Keratinocyte (primary cell): ENCODE results near the gene CIT. TPM values are rescaled to one million over a fixed set of nuclear protein-coding genes. Genes with fewer than 3 reads are reported as not detected.

Experiments
- DNase-seq: peaks from one replicate; pipeline ENCODE4 v3.0.0-alpha.2; 2011; ENCODE audit warnings: low read depth, missing footprints, low spot score
- FAIRE-seq: peaks from 2 replicates; lab custom pipeline; 2011; peaks lifted over from hg19 to GRCh38; lab: Jason Lieb, UNC
- H2AFZ ChIP-seq: 2 replicates; pipeline ENCODE4 v1.6.0; 2012; ENCODE audit warnings: low read length, control low read depth, inconsistent platforms; ENCODE audit not compliant: control insufficient read depth
- H3K27ac ChIP-seq: 2 replicates; pipeline ENCODE4 v1.5.1; 2011; ENCODE audit warnings: low read length; ENCODE audit not compliant: control insufficient read depth, insufficient read depth
- H3K27me3 ChIP-seq: 3 replicates; pipeline ENCODE4 v1.6.0; 2011; ENCODE audit warnings: low read length; ENCODE audit not compliant: control insufficient read depth, insufficient read depth; ENCODE audit errors: extremely low read depth
- H3K36me3 ChIP-seq, 2 experiments: 2 replicates in 1 of 2; 3 replicates in 1 of 2; pipeline ENCODE4 v1.5.1; 2011; ENCODE audit warnings: low read length in 2 of 2, mild to moderate bottlenecking in 1 of 2; ENCODE audit not compliant: control insufficient read depth in 2 of 2, insufficient read depth in 2 of 2; ENCODE audit errors: extremely low read depth in 1 of 2
- H3K4me1 ChIP-seq: 3 replicates; pipeline ENCODE4 v1.5.1; 2011; ENCODE audit warnings: low read length; ENCODE audit not compliant: control insufficient read depth, insufficient read depth; ENCODE audit errors: extremely low read depth
- H3K4me2 ChIP-seq: 3 replicates; pipeline ENCODE4 v1.6.0; 2011; ENCODE audit warnings: low read depth, low read length; ENCODE audit not compliant: control insufficient read depth, insufficient read depth; ENCODE audit errors: extremely low read depth
- H3K4me3 ChIP-seq, 3 experiments: fragments of 200-600 bp in 1 of 3; sonication (generic) in 1 of 3; 2 replicates in 2 of 3; 3 replicates in 1 of 3; pipeline ENCODE4 v1.5.1; 2011 to 2016; ENCODE audit warnings: low read length in 3 of 3, mild to moderate bottlenecking in 3 of 3, control low read depth in 2 of 3, inconsistent platforms in 1 of 3, low read depth in 1 of 3, mixed read lengths in 1 of 3, mixed run types in 1 of 3, moderate library complexity in 1 of 3; ENCODE audit not compliant: control insufficient read depth in 2 of 3, insufficient read depth in 2 of 3; ENCODE audit errors: extremely low read depth in 1 of 3
- H3K79me2 ChIP-seq: 2 replicates; pipeline ENCODE4 v1.6.0; 2012; ENCODE audit warnings: low read length; ENCODE audit not compliant: control insufficient read depth, insufficient read depth
- H3K9ac ChIP-seq: 3 replicates; pipeline ENCODE4 v1.6.0; 2011; ENCODE audit warnings: low read length; ENCODE audit not compliant: control insufficient read depth, insufficient read depth; ENCODE audit errors: extremely low read depth
- H3K9me1 ChIP-seq: 3 replicates; pipeline ENCODE4 v1.6.0; 2011; ENCODE audit warnings: low read length; ENCODE audit not compliant: control insufficient read depth, insufficient read depth; ENCODE audit errors: extremely low read depth
- H3K9me3 ChIP-seq: 2 replicates; pipeline ENCODE4 v1.5.1; 2012; ENCODE audit warnings: low read depth, low read length; ENCODE audit not compliant: control insufficient read depth
- H4K20me1 ChIP-seq: 3 replicates; pipeline ENCODE4 v1.6.0; 2011; ENCODE audit warnings: low read length; ENCODE audit not compliant: control insufficient read depth, insufficient read depth; ENCODE audit errors: extremely low read depth
- CTCF ChIP-seq, 3 experiments: IDR thresholded peaks in 1 of 3; conservative IDR thresholded peaks in 1 of 3; optimal IDR thresholded peaks in 1 of 3; 2 replicates in 2 of 3; 3 replicates in 1 of 3; pipeline versions ENCODE3 to v1.5.1; 2011; ENCODE audit warnings: low read length in 3 of 3, mild to moderate bottlenecking in 3 of 3, moderate library complexity in 2 of 3, control low read depth in 1 of 3, inconsistent platforms in 1 of 3; ENCODE audit not compliant: insufficient read depth in 2 of 3; ENCODE audit errors: extremely low read depth in 1 of 3
- EZH2 ChIP-seq: IDR thresholded peaks from one replicate; pipeline ENCODE4 v1.6.1; 2012; ENCODE audit warnings: inconsistent platforms, mild to moderate bottlenecking, low read length, moderate library complexity
- dilution Hi-C: fragments of 300-500 bp; cut with MboI; formaldehyde crosslinking; loops from one replicate; pipeline ENCODE4 v1.7.0; 2020; ENCODE audit warnings: low sequenced_read_pairs; ENCODE audit not compliant: extremely low pct_ligation_motif_present
- polyA plus RNA-seq, 5 experiments: library from polyadenylated mRNA; depleted of rRNA in 3 of 5; stranded (reverse) in 3 of 5; stranded (forward) in 1 of 5; unstranded in 1 of 5; fragments of >200 nt; gene quantifications; 1 replicate in 1 of 5; 2 replicates in 3 of 5; 3 replicates in 1 of 5; pipeline versions ENCODE4 v1.2.1 to v1.2.3, GENCODE V29; 2011 to 2012; ENCODE audit warnings: missing spikeins in 2 of 5, low read depth in 1 of 5, low replicate concordance in 1 of 5

Gene CIT
- polyA plus RNA-seq, 1 donor (not counting 4 experiments of a cell fraction or from before 2014, with no cell fraction given): 6.2 TPM

- DNase-seq: no peak
Observed at GRCh38 chr12:119911182-119911581, 34.1 kb upstream of the CIT start.

GRCh38 chr12:119910586-119910985, 33.5 kb upstream of the CIT start:
- Histone ChIP-seq H3K79me2 (no peaks in the 10 kb centered on the region), H3K4me2 (no peak overlapping the region), H3K9ac (no peak overlapping the region), H3K27me3 (no peaks in the 10 kb centered on the region), H3K4me1 (no peaks in the 10 kb centered on the region), H4K20me1 (no peaks in the 10 kb centered on the region), H2AFZ (no peak overlapping the region), H3K9me1 (no peaks in the 10 kb centered on the region), H3K4me3 (no peak overlapping the region), H3K36me3 (no peaks in the 10 kb centered on the region), H3K9me3 (no peaks in the 10 kb centered on the region), H3K27ac (no peak overlapping the region)
- FAIRE-seq: no peak
- dilution Hi-C loops: no loop called here
- no peak for DNase-seq
- TF ChIP-seq EZH2 (no peak), CTCF (optimal IDR thresholded peaks at IDR 0.05 in 1 of 3, IDR thresholded peaks at IDR 0.05 in 1 of 3, conservative IDR thresholded peaks at IDR 0.05 in 1 of 3; ENCODE audit: extremely low read depth in 1 of 3, insufficient read depth in 2 of 3, low read length in 3 of 3) (no peak)

More at GRCh38 chr12:119911182-119911581, 34.1 kb upstream of the CIT start:
- H3K4me2 ChIP-seq: no peak overlapping the region
- no peak overlapping the region for H3K27ac ChIP-seq
- no peak for FAIRE-seq
- H3K9me1 ChIP-seq: no peaks in the 10 kb centered on the region
- dilution Hi-C loops: no loop called here
- no peaks in the 10 kb centered on the region for H3K27me3 ChIP-seq
- H3K4me1 ChIP-seq: no peaks in the 10 kb centered on the region
- no peaks in the 10 kb centered on the region for H3K9me3 ChIP-seq
- H3K79me2 ChIP-seq: no peaks in the 10 kb centered on the region
- no peak overlapping the region for H3K4me3 ChIP-seq
- no peak overlapping the region for H3K9ac ChIP-seq
- H3K36me3 ChIP-seq: no peaks in the 10 kb centered on the region
- no peak for TF ChIP-seq EZH2
- no peak for TF ChIP-seq CTCF (optimal IDR thresholded peaks at IDR 0.05 in 1 of 3, IDR thresholded peaks at IDR 0.05 in 1 of 3, conservative IDR thresholded peaks at IDR 0.05 in 1 of 3; ENCODE audit: extremely low read depth in 1 of 3, insufficient read depth in 2 of 3, low read length in 3 of 3)
- no peaks in the 10 kb centered on the region for H4K20me1 ChIP-seq
- no peak overlapping the region for H2AFZ ChIP-seq
